Skin of body (tissue), 2 donors: Measurements from ENCODE around the gene DAZAP1. TPM values are rescaled to one million over a fixed set of nuclear protein-coding genes. Genes with fewer than 3 reads are reported as not detected.

Experiments
- DNase-seq: peaks from one replicate; lab custom pipeline; 2025; lab: John Stamatoyannopoulos, UW
- total RNA-seq: library from RNA; depleted of rRNA; stranded (reverse); fragments of >200 nt; gene quantifications from one replicate; pipeline ENCODE4 v1.2.3, GENCODE V29; 2014

The DAZAP1 gene
- total RNA-seq, 1 donor from 2014 or later = 37.9 TPM

DNA sequence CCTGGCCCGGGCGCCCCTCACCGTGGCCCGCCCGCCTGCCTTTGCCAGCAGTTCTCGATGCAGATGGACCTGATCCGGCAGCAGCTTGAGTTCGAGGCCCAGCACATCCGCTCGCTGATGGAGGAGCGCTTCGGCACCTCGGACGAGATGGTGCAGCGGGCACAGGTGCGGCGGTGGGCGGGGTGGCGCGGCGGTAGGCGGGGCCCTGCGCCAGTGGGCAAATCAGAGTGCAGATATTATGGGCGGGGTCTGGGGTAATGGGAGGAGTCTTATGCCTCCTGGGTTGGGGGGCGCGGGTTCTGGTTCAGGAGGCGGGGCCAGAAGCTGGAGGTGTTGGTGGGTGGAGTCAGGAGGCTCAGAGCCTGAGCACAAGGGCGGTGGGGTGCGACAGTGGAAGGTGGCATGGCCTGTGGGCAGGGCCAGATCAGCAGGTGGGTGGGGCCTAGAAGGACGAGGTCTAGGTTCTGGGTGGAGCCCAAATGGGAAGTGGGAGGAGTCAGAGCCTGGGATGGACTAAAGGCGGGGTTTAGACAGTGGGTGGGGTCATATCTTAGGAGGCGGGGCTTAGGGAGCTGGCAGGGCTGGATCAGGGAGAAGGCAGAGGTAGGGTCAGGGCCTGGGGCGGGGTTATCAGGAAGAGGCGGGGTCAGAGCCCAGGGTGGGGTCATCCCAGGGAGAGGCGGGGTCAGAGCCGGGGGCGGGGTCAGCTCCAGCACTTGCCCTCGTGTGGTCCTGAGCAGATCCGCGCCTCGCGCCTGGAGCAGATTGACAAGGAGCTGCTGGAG, 48.1 kb downstream of the DAZAP1 start:
- DNase-seq = no peak

DNA sequence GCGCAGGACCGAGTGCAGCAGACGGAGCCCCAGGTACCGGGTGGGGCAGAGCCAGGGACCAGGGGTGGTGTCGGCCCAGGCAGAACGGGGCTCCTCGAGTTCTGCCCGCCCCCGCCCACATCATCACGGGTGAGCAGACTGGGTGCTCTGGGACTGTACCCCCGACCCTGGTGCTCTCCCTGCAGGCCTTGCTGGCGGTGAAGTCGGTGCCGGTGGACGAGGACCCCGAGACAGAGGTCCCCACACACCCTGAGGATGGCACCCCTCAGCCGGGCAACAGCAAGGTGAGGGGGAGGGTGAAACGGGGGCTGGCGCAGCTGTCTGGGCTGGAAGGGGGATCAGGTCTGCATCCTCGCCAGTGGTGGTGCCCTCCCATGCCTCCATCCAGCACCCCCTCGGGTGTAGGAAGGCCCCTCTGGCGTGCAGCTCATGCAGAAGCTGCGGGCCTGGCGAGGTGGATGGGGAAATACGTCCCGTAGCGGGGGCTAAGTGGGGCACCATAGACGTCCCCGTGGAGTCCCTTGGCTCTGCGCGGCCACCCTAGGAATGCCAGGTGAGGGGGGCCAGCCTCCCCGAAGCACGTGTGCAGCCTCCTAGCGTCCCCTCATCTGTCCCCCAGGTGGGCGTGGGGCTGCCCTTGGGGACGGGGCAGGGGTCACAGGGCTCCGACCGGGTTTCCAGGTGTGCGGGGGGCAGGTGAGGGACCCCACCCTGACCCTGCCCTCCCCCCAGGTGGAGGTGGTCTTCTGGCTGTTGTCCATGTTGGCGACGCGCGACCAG, 48.9 kb downstream of the DAZAP1 start:
- DNase-seq = no peak

DNA sequence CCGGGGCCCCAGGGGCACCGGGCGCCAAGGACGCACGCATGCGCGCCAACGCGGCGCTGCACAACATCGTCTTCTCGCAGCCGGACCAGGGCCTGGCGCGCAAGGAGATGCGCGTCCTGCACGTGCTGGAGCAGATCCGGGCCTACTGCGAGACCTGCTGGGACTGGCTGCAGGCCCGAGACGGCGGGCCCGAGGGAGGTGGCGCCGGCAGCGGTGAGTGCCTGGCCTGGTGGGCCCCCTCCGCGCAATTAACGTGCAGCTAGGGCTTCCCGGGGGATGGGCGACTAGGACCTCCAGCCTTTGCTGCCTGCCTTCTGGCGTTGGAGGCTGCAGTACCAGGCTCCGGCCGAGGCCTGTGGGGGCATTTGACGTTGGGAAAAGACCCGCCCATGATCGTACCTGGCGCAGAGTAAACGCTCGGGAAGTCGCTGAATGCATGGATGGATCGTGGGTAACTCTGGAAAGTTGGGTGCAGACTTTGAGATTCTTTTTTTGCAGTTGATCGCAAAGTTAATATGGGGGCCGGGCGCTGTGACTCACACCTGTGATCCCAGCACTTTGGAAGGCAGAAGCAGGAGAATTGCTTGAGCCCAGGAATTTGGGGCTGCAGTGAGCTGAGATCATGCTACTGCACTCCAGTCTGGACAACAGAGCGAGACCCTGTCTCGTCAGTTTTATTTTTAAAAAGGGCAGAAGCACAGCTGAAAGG, 49.8 kb downstream of the DAZAP1 start:
- no peak for DNase-seq

DNA sequence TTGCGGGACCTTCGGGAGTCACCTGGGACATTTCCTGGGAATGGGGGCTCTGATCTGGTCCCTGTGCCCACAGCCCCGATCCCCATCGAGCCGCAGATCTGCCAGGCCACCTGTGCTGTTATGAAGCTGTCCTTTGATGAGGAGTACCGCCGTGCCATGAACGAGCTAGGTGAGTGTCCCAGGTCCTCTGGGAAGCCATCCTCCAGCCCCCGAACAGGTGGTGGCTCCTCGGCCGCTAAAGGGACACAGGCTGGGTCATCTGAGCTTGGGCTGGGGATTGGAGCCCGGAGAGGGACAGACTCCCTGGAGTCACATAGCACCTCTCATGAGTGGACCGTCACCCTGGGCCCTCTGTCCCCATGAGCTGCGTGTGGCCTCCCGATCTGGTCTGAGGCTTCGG, 50.5 kb downstream of the DAZAP1 start:
- no peak for DNase-seq

DNA sequence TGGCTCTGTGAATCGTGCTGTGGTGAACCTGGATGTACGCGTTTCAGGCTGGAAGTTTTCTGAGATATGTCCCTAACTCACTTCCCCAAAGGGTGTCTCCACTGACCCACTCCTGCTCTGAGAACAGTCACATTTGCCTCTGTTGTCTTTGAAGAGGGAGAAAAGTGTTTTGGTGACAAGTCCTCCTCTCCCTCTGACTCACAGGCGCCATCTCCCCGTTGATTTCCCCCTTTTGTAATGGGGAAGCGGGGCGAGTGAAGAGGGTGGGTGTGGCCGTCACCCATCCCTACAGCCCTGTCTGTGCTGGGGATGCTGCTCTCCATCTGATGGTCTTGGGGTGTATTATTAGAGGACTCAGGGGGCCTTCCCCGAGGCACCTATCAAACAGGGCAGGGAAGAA, 52.1 kb downstream of the DAZAP1 start:
- no peak for DNase-seq

DNA sequence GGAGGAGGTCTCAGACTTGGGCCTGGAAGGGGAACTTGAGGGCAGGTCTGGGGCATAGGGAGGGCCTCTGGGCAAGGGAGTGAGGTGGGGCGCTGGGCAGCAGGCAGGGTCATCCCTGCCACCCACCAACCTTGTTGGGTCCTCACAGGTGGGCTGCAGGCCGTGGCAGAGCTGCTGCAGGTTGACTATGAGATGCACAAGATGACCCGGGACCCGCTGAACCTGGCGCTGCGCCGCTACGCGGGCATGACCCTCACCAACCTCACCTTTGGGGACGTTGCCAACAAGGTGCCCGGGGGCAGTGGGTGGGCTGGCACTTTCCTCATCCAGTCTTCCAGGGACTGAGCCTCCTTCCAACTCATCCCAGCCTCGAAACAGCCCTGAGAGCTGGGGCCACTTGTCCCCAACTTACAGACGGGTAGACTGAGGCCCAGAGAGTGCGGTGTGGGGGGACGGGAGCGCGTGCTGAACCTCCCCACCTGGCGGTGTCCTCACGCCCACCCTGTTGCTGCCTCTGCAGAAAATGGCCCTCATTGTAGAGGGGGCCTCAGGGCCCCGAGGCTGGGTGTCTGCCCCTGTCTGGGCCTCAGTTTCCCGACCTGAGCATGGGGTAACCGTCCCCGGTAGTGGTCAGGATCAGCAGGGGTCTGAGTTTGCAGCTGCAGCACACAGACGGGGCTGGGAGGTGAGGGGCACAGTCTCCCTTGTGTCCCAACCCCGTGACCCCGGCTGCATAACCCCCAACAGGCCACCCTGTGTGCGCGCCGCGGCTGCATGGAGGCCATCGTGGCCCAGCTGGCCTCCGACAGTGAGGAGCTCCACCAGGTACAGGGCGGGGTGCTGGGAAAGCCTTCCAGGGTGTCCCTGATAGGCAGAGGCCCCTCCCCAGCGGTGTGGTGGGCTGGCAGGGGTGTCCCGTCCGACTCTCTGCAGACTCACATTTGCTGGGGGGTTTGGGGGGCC, 52.9 kb downstream of the DAZAP1 start:
- no peak for DNase-seq

DNA sequence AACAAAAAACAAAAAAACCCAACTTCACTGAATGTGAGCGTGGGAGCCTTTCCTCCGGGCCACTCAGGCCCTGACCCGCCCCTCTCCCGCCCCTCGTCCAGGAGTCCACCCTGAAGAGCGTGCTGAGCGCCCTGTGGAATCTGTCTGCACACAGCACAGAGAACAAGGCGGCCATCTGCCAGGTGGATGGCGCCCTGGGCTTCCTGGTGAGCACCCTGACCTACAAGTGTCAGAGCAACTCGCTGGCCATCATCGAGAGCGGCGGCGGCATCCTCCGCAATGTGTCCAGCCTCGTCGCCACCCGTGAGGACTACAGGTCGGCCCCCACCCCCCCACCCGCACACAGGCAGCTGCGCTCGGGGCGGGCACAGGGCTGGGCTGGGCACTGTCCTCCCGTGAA, 54.5 kb downstream of the DAZAP1 start:
- no peak for DNase-seq

DNA sequence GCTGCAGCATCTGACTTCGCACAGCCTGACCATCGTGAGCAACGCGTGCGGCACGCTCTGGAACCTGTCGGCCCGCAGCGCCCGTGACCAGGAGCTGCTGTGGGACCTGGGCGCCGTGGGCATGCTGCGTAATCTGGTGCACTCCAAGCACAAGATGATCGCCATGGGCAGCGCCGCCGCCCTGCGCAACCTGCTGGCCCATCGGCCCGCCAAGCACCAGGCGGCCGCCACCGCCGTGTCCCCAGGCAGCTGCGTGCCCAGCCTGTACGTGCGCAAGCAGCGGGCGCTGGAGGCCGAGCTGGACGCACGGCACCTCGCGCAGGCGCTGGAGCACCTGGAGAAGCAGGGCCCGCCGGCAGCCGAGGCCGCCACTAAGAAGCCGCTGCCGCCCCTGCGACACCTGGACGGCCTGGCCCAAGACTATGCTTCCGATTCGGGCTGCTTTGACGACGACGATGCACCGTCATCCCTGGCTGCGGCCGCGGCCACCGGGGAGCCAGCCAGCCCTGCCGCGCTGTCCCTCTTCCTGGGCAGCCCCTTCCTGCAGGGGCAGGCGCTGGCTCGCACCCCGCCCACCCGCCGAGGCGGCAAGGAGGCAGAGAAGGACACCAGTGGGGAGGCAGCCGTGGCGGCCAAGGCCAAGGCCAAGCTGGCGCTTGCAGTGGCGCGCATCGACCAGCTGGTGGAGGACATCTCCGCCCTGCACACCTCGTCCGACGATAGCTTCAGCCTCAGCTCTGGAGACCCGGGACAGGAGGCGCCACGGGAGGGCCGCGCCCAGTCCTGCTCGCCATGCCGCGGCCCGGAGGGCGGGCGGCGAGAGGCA, 58.0 kb downstream of the DAZAP1 start:
- no peak for DNase-seq

DNA sequence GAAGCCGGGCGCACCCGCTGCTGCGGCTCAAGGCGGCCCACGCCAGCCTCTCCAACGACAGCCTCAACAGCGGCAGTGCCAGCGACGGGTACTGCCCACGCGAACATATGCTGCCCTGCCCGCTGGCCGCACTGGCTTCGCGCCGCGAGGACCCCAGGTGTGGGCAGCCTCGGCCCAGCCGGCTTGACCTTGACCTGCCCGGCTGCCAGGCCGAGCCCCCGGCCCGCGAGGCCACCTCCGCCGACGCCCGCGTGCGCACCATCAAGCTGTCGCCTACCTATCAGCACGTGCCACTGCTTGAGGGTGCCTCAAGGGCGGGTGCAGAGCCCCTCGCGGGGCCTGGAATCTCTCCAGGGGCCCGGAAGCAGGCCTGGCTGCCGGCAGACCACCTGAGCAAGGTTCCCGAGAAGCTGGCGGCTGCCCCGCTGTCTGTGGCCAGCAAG, 58.7 kb downstream of the DAZAP1 start:
- DNase-seq = no peak

DNA sequence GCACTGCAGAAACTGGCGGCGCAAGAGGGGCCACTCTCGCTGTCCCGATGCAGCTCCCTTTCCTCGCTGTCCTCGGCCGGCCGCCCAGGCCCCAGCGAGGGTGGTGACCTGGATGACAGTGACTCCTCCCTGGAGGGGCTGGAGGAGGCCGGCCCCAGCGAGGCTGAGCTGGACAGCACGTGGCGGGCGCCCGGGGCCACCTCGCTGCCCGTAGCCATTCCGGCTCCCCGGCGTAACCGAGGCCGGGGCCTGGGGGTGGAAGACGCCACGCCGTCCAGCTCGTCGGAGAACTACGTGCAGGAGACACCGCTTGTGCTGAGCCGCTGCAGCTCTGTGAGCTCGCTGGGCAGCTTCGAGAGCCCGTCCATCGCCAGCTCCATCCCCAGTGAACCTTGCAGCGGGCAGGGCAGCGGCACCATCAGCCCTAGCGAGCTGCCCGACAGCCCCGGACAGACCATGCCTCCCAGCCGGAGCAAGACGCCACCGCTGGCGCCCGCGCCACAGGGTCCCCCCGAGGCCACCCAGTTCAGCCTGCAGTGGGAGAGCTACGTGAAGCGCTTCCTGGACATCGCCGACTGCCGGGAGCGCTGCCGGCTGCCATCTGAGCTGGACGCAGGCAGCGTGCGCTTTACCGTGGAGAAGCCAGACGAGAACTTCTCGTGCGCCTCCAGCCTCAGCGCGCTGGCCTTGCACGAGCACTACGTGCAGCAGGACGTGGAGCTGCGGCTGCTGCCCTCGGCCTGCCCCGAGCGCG, 59.3 kb downstream of the DAZAP1 start:
- no peak for DNase-seq

DNA sequence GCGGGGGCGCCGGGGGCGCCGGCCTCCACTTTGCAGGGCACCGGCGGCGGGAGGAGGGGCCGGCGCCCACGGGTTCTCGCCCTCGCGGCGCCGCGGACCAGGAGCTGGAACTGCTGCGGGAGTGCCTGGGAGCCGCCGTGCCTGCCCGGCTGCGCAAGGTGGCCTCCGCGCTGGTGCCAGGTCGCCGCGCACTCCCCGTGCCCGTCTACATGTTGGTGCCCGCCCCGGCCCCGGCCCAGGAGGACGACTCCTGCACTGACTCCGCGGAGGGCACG, 59.8 kb downstream of the DAZAP1 start:
- no peak for DNase-seq

DNA sequence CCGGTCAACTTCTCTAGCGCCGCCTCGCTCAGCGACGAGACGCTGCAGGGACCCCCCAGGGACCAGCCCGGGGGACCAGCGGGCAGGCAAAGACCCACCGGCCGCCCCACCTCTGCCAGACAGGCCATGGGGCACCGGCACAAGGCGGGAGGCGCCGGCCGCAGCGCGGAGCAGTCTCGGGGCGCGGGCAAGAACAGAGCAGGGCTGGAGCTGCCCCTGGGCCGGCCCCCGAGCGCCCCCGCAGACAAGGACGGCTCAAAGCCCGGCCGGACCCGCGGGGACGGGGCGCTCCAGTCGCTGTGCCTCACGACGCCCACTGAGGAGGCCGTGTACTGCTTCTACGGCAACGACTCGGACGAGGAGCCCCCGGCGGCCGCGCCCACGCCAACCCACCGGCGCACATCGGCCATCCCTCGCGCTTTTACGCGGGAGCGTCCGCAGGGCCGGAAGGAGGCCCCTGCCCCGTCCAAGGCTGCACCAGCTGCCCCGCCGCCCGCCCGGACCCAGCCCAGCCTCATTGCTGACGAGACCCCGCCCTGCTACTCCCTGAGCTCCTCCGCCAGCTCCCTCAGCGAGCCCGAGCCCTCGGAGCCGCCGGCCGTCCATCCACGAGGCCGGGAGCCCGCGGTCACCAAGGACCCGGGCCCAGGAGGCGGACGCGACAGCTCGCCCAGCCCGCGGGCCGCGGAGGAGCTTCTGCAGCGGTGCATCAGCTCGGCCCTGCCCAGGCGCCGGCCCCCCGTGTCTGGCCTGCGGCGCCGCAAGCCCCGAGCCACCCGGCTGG, 60.3 kb downstream of the DAZAP1 start:
- DNase-seq = no peak

DNA sequence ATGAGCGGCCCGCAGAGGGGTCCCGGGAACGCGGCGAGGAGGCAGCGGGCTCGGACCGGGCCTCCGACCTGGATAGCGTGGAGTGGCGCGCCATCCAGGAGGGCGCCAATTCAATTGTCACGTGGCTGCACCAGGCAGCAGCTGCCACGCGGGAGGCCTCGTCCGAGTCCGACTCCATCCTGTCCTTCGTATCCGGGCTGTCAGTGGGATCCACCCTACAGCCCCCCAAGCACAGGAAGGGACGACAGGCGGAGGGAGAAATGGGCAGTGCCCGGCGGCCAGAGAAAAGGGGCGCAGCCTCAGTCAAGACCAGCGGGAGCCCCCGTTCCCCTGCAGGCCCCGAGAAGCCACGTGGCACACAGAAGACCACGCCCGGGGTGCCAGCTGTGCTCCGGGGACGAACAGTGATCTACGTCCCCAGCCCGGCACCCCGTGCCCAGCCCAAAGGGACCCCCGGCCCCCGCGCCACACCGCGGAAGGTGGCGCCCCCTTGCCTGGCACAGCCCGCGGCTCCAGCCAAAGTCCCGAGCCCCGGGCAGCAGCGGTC, 61.0 kb downstream of the DAZAP1 start:
- no peak for DNase-seq

DNA sequence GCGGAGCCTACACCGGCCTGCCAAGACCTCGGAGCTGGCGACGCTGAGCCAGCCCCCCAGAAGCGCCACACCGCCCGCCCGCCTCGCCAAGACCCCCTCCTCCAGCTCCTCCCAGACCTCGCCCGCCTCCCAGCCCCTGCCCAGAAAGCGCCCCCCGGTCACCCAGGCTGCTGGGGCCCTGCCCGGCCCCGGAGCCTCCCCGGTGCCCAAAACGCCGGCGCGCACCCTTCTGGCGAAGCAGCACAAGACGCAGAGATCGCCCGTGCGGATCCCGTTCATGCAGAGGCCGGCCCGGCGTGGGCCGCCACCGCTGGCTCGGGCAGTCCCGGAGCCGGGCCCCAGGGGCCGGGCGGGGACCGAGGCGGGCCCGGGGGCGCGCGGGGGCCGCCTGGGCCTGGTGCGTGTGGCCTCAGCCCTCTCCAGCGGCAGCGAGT, 61.5 kb downstream of the DAZAP1 start:
- no peak for DNase-seq

DNA sequence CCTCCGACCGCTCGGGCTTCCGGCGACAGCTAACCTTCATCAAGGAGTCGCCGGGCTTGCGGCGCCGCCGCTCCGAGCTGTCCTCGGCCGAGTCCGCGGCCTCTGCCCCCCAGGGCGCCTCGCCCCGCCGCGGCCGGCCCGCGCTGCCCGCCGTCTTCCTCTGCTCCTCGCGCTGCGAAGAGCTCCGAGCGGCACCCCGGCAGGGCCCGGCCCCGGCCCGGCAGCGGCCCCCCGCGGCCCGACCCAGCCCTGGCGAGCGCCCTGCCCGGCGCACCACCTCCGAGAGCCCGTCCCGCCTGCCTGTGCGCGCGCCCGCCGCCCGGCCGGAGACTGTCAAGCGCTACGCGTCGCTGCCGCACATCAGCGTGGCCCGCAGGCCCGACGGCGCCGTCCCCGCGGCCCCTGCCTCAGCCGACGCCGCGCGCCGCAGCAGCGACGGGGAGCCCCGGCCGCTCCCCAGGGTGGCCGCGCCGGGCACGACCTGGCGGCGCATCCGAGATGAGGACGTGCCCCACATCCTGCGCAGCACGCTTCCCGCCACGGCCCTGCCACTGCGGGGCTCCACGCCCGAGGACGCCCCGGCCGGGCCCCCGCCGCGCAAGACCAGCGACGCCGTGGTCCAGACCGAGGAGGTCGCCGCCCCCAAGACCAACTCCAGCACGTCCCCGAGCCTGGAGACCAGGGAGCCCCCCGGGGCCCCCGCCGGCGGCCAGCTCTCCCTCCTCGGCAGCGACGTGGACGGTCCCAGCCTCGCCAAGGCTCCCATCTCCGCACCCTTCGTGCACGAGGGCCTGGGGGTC, 62.1 kb downstream of the DAZAP1 start:
- no peak for DNase-seq

DNA sequence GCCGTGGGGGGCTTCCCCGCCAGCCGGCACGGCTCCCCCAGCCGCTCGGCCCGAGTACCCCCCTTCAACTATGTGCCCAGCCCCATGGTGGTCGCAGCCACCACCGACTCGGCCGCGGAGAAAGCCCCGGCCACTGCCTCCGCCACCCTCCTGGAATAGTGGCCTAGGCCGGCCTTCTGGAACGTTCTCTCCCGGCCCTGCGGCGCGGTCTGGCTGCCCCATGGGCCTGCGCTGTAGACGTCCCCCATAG, 62.6 kb downstream of the DAZAP1 start:
- no peak for DNase-seq

DNA sequence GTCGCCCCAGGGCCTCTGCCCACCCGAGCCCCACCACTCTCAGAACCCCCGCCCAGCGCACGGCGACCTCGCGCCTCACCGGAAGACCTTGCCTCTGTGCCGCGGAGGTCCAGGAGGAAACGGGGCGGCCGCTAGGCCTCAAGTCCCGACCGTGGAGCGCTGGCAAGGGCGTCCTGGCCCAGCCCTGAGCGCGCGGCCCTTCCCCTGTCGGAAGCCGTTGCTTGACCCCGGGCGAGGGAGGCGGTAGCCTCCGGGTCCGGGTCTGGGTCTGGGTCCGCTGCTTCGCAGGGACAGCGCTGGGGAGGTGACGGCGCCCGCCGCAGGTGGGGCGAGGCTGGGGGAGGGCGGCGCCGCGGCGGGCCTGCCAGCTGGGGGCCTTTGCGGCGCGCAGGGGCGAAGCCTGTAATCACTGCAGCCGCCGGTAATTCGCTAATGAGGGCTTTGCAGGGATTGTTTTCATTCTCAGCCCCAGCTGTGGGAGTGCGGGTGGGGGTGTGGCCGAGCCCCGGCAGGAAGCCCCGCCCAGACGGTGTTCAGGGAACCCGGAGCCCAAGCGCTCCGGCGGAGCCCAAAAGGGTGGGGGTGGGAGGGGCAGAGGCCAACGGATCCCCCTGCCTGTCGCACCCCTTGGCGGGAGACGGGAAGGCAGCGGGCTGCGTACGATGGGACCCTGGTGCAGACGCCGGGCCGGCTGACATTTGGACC, 63.1 kb downstream of the DAZAP1 start:
- DNase-seq = no peak
